C4-2B (cell line): ENCODE results near the gene ADGRD1.
"Not testable (repeated sequence)": the region's sequence is repeated elsewhere in the genome, so short reads cannot be mapped to it uniquely, and the experiment has no call there.

Experiments
- H3K27ac ChIP-seq: fragments of 450-650 bp; 2 replicates; pipeline ENCODE4 v1.5.1; 2017
- CTCF ChIP-seq: fragments of 450-650 bp; conservative IDR thresholded peaks from 2 replicates; pipeline ENCODE4 v1.5.1; 2017; ENCODE audit warnings: mild to moderate bottlenecking
- ZFX ChIP-seq: fragments of 450-650 bp; IDR thresholded peaks from 2 replicates; pipeline ENCODE4 v1.6.1; 2017

Gene ADGRD1

GRCh38 chr12:131114942-131115584 is 161.4 kb downstream of the ADGRD1 start:
- TF ChIP-seq CTCF (no peak), ZFX (no peak)
- no peak overlapping the region for H3K27ac ChIP-seq

- H3K27ac ChIP-seq, result no peak overlapping the region
- no peak for TF ChIP-seq ZFX
- no peak for TF ChIP-seq CTCF
These were observed 162.2 kb downstream of the ADGRD1 start for GRCh38 chr12:131115766-131116467.

GRCh38 chr12:131116468-131117117 is 162.9 kb downstream of the ADGRD1 start:
- no peak overlapping the region for H3K27ac ChIP-seq
- peak; percentile 75 for TF ChIP-seq CTCF
- TF ChIP-seq ZFX, result no peak

GRCh38 chr12:131117438-131118245 is 163.9 kb downstream of the ADGRD1 start:
- TF ChIP-seq ZFX (no peak), CTCF (no peak)
- H3K27ac ChIP-seq, result no peak overlapping the region

- H3K27ac ChIP-seq, result no peak overlapping the region
- TF ChIP-seq CTCF (no peak), ZFX (no peak)
These were observed 164.7 kb downstream of the ADGRD1 start for GRCh38 chr12:131118371-131118770.

GRCh38 chr12:131119345-131119744 is 165.6 kb downstream of the ADGRD1 start:
- H3K27ac ChIP-seq, result not testable (repeated sequence)

- no peak for TF ChIP-seq ZFX
- no peak for TF ChIP-seq CTCF
These were observed 166.2 kb downstream of the ADGRD1 start for GRCh38 chr12:131119936-131120335.

More at GRCh38 chr12:131119936-131120335, 166.2 kb downstream of the ADGRD1 start:
- no peak overlapping the region for H3K27ac ChIP-seq
